NCI-H82 (cell line): ENCODE data around the gene CHST14.

Experiments
- DNase-seq: peaks from one replicate; lab custom pipeline; 2025; lab: John Stamatoyannopoulos, UW

Gene CHST14

GRCh38 chr15:40489274-40490175 lies 18.7 kb downstream of the CHST14 start:
- DNase-seq: no peak

DNA sequence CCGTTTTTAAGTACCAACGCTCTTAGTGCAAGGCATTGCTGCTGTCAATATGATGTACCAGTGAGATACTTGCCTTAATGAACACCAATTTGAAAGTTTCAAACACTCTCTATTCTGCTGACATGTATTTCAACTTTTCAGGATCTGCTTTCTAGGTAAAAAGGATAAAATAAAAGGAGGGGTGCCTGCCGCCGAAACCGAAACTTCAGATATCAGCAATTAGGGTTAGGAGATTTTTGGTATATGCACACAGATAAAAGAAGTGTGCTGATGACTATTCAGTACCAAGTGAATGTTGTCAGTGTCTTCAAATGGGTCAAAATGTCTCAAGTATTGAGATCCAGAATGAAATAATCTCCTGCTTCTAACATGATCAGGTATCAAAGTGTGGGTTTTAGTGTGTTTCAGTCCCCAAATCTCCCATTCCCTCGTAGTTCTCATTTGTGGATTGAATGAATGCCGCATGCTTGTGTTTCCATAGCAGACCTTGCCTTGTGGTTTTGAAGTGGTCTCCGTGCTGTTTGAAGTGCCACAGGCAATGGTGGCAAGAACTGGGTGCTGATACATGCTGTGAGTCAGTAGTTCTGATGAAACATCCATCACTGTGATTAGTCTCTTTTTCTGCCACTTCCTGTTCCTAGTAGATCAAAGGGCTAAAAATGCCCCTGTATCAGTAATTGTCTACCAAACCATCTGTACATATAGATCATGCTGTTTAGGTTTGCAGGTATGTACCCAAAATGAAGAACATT lies 22.5 kb downstream of the CHST14 start:
- no peak for DNase-seq

DNA sequence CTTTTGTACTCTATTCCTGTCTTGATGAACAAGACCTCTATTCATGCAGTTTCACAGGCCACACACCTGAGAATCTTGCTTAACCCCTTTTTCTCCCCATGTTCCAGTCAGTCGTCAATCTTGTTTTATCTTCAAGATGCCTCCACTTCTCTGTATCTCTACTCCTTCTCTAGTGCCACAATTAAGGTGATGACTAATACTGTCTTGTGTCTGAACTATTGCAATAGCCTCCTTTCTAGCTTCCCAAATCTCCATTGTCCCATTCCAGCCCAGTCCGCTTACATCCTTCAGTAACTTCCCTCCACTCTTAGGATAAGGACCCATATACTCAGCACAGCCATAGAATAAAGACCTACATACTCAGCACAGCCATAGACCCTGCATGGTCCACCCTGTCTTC lies 24.7 kb downstream of the CHST14 start:
- DNase-seq: no peak

GRCh38 chr15:40498418-40498817 lies 27.6 kb downstream of the CHST14 start:
- DNase-seq: no peak

GRCh38 chr15:40498891-40499290 lies 28.1 kb downstream of the CHST14 start:
- no peak for DNase-seq

- DNase-seq: no peak
These were observed 29.1 kb downstream of the CHST14 start for GRCh38 chr15:40499931-40500330.

GRCh38 chr15:40500568-40501330 lies 30.0 kb downstream of the CHST14 start:
- DNase-seq: no peak

- peak; percentile 31 for DNase-seq
These were observed 30.7 kb downstream of the CHST14 start for GRCh38 chr15:40501487-40501886.

- DNase-seq: peak; percentile 94
These were observed 36.3 kb downstream of the CHST14 start for GRCh38 chr15:40506964-40507571.

GRCh38 chr15:40508216-40508615 lies 37.4 kb downstream of the CHST14 start:
- no peak for DNase-seq

DNA sequence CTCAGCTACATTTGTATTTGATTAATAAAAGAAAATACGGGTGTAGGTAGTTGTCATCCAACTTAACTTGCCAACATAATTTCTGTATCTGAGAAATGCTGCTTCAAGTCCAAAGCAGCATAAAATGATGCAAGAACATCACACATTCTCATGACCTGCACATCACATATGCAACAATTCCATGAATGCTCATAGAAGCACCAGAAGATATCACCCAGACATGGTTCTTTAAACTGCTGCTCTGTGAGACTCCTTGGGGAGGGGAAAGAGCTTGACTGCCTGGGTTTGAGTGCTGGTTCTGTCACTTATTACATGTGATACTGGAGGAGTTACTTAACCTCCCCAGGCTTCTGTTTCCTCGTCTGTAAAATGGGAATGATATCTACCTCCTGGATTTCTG lies 39.4 kb downstream of the CHST14 start:
- no peak for DNase-seq

GRCh38 chr15:40511093-40511471 lies 40.3 kb downstream of the CHST14 start:
- DNase-seq: no peak

GRCh38 chr15:40511472-40512133 lies 40.8 kb downstream of the CHST14 start:
- DNase-seq: no peak

DNA sequence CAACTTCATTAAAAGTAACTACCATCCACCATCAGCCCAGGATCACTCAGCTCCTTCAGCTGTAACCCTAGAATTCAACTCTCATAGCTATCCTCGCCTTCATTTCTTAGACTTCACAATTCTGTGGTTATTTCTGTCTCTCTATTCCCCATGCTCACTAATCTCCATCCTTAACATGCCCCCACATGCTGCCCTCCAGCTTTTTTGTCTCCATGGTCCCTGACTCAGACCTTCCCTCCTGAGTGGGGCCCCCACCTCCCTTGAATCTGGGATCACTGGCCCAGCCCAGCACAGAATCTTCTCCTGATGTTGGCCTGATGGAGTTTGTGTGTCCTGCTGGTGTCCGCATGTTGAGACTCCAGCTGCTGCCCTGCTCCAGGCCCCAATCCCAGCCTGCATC lies 41.7 kb downstream of the CHST14 start:
- DNase-seq: no peak

DNA sequence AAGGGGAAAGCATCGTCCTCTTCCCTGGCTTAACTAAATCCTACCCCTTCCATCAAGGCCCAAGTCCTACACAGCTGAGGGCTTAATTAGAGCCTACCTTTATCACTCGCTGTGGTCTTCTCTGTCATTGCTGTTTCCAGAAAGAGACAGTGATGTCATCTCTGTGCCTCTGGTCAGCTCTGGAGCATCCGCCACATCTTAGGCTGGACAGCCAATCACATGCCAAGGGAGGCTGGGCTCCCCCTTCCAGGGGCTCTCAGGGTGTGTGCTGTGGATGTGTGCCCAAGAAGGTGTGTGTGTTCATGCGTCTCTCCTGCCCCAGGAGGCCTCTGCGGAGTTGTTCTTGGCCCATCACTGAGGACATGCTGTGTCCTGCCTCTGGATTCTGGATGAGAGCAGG lies 42.8 kb downstream of the CHST14 start:
- DNase-seq: no peak

- no peak for DNase-seq
These were observed 45.5 kb downstream of the CHST14 start for GRCh38 chr15:40516322-40516721.
